CD4-positive, alpha-beta T cell (primary cell): ENCODE results near the gene APOC1. TPM values are rescaled to one million over a fixed set of nuclear protein-coding genes. Genes with fewer than 3 reads are reported as not detected.

Experiments
- ATAC-seq: fragments of 200-7000 bp; cut with Tn5 transposase; one replicate; pipeline ENCODE4 v1.10.0; 2022; ENCODE audit warnings: mild to moderate bottlenecking; ENCODE audit not compliant: poor library complexity
- CTCF ChIA-PET: fragments of 350-600 bp; sonication (Branson Sonifier 250); formaldehyde crosslinking; loops from one replicate; lab custom pipeline; 2021; ENCODE audit warnings: antibody characterized with exemption, inconsistent platforms; lab: Charles Lee
- POLR2A ChIA-PET: fragments of 350-600 bp; sonication (Branson Sonifier 250); formaldehyde crosslinking; loops from one replicate; lab custom pipeline; 2021; ENCODE audit warnings: antibody characterized with exemption, inconsistent platforms; lab: Charles Lee
- DNase-seq, 14 experiments: peaks; one replicate each; pipeline ENCODE4 v3.0.0-alpha.2; 2013 to 2020; ENCODE audit warnings: mixed read lengths in 2 of 14
- H3K27ac ChIP-seq, 2 donors: one replicate each; pipeline versions ENCODE4 v1.5.1 to v1.7.0; 2013; ENCODE audit warnings: low read length in 2 of 2, low read depth in 1 of 2, mild to moderate bottlenecking in 1 of 2
- H3K27me3 ChIP-seq, 2 experiments: 1 replicate in 1 of 2; 2 replicates in 1 of 2; pipeline versions ENCODE4 v1.6.1 to v1.7.0; 2013; ENCODE audit warnings: low read length in 2 of 2, control low read depth in 1 of 2, mild to moderate bottlenecking in 1 of 2, moderate library complexity in 1 of 2; ENCODE audit not compliant: insufficient read depth in 2 of 2, control insufficient read depth in 1 of 2
- H3K36me3 ChIP-seq: one replicate; pipeline ENCODE4 v1.6.1; 2013; ENCODE audit warnings: low read length, control low read depth; ENCODE audit not compliant: insufficient read depth
- H3K4me1 ChIP-seq: one replicate; pipeline ENCODE4 v1.6.1; 2013; ENCODE audit warnings: low read length, control low read depth; ENCODE audit not compliant: insufficient read depth
- H3K4me3 ChIP-seq: one replicate; pipeline ENCODE4 v1.5.1; 2013; ENCODE audit warnings: mild to moderate bottlenecking, low read length, moderate library complexity
- H3K9me3 ChIP-seq, 2 experiments: 1 replicate in 1 of 2; 2 replicates in 1 of 2; pipeline versions ENCODE4 v1.6.1 to v1.7.0; 2013; ENCODE audit warnings: low read length in 2 of 2, mild to moderate bottlenecking in 2 of 2, control low read depth in 1 of 2, moderate library complexity in 1 of 2; ENCODE audit not compliant: control insufficient read depth in 1 of 2, insufficient read depth in 1 of 2
- H3K27ac Mint-ChIP-seq: one replicate; pipeline ENCODE4 v1.8.0; 2020; ENCODE audit warnings: mixed read lengths
- H3K27me3 Mint-ChIP-seq: one replicate; pipeline ENCODE4 v1.8.0; 2021; ENCODE audit warnings: mixed read lengths
- H3K36me3 Mint-ChIP-seq: one replicate; pipeline ENCODE4 v1.8.0; 2021; ENCODE audit warnings: low read depth, mixed read lengths
- H3K4me1 Mint-ChIP-seq: one replicate; pipeline ENCODE4 v1.8.0; 2021; ENCODE audit warnings: low read depth, mixed read lengths
- H3K4me3 Mint-ChIP-seq: one replicate; pipeline ENCODE4 v1.8.0; 2020; ENCODE audit warnings: mild to moderate bottlenecking, mixed read lengths
- H3K9me3 Mint-ChIP-seq: one replicate; pipeline ENCODE4 v1.8.0; 2020; ENCODE audit warnings: mixed read lengths
- intact Hi-C, 2 experiments: fragments of 100-400 bp; cut with DNase I in 1 of 2; cut with micrococcal nuclease in 1 of 2; formaldehyde crosslinking; loops; one replicate each; pipeline versions ENCODE4 v1.15.1 to v1.9.0; 2023 to 2025; cut with DNase I, micrococcal nuclease
- total RNA-seq, 174 experiments: library from RNA in 2 of 174; stranded (reverse) in 2 of 174; gene quantifications; one replicate each; pipeline ENCODE4 v1.2.3 and lab custom pipeline; 2021 to 2026
- TF ChIP-seq, protein P1 (sequence below): fragments of 200-600 bp; IDR thresholded peaks from one replicate; pipeline ENCODE4 v1.8.0; 2022; ENCODE audit warnings: antibody characterized with exemption, mild to moderate bottlenecking

APOC1 gene
- total RNA-seq, 2 experiments from 2014 or later: not detected

DNA sequence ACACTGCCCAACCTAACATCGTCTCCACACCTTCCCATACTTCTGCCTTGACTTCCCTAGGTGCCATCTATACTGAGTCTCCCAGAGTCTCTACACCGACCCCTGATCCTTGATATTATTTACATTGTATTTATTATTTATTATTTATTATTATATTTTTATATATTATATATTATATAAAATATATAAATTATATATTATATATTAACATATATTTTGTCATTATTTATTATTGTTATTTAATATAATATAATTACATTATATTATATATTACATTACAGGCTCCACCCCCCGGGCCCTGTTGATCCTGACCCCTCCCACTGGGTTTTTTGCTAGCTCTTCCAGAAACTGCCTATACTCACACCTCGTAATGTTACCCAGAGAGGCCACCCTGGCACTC, 41.7 kb upstream of the APOC1 start:
- Mint-ChIP-seq H3K36me3 (no peaks in the 10 kb centered on the region), H3K4me1 (peaks cover 10% of the 10 kb centered on the region), H3K27ac (no peak overlapping the region), H3K4me3 (no peak overlapping the region), H3K27me3 (no peaks in the 10 kb centered on the region), H3K9me3 (no peaks in the 10 kb centered on the region)
- Histone ChIP-seq H3K4me1 (no peaks in the 10 kb centered on the region), H3K4me3 (no peak overlapping the region), H3K9me3 (no peaks in the 10 kb centered on the region), H3K27ac (no peak overlapping the region), H3K27me3 (no peaks in the 10 kb centered on the region), H3K36me3 (no peaks in the 10 kb centered on the region)
- CTCF ChIA-PET: interaction anchor here (1.5 kb wide), 1 partner anchor 149 kb away, joined by 3 read pairs; no protein-coding TSS in a partner anchor
- no peak for DNase-seq
- POLR2A ChIA-PET: no interaction called here
- TF ChIP-seq, protein P1, sequence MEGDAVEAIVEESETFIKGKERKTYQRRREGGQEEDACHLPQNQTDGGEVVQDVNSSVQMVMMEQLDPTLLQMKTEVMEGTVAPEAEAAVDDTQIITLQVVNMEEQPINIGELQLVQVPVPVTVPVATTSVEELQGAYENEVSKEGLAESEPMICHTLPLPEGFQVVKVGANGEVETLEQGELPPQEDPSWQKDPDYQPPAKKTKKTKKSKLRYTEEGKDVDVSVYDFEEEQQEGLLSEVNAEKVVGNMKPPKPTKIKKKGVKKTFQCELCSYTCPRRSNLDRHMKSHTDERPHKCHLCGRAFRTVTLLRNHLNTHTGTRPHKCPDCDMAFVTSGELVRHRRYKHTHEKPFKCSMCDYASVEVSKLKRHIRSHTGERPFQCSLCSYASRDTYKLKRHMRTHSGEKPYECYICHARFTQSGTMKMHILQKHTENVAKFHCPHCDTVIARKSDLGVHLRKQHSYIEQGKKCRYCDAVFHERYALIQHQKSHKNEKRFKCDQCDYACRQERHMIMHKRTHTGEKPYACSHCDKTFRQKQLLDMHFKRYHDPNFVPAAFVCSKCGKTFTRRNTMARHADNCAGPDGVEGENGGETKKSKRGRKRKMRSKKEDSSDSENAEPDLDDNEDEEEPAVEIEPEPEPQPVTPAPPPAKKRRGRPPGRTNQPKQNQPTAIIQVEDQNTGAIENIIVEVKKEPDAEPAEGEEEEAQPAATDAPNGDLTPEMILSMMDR: no peak
- no peak for ATAC-seq
- intact Hi-C loops: no loop called here

DNA sequence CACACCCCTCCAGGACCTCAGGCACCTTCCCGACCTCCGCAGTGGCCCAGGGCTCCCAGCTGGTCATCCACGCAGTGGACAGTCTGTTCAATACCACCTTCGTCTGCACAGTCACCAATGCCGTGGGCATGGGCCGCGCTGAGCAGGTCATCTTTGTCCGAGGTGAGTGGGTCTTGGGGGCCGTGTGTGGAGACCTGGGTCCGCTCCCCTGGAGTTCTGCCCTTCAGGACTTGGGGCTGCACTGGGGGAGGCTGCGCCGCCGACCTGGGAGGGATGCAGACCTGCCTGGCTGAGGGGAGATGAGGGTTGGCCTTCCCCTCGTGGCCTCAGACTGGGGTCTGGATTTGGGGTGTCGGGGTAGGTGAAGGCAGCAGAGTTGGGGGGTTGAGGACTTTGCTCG, 40.1 kb upstream of the APOC1 start:
- Mint-ChIP-seq H3K27ac (no peak overlapping the region), H3K36me3 (no peaks in the 10 kb centered on the region), H3K27me3 (no peaks in the 10 kb centered on the region), H3K4me1 (peaks cover 10% of the 10 kb centered on the region), H3K4me3 (no peak overlapping the region), H3K9me3 (no peaks in the 10 kb centered on the region)
- CTCF ChIA-PET: no interaction called here
- H3K9me3 ChIP-seq: no peaks in the 10 kb centered on the region
- H3K4me3 ChIP-seq: no peak overlapping the region
- H3K36me3 ChIP-seq: no peaks in the 10 kb centered on the region
- no peaks in the 10 kb centered on the region for H3K27me3 ChIP-seq
- H3K4me1 ChIP-seq: no peaks in the 10 kb centered on the region
- POLR2A ChIA-PET: no interaction called here
- TF ChIP-seq, protein P1: no peak
- DNase-seq (no peak), ATAC-seq (no peak)
- no peak overlapping the region for H3K27ac ChIP-seq
- intact Hi-C loops: no loop called here

DNA sequence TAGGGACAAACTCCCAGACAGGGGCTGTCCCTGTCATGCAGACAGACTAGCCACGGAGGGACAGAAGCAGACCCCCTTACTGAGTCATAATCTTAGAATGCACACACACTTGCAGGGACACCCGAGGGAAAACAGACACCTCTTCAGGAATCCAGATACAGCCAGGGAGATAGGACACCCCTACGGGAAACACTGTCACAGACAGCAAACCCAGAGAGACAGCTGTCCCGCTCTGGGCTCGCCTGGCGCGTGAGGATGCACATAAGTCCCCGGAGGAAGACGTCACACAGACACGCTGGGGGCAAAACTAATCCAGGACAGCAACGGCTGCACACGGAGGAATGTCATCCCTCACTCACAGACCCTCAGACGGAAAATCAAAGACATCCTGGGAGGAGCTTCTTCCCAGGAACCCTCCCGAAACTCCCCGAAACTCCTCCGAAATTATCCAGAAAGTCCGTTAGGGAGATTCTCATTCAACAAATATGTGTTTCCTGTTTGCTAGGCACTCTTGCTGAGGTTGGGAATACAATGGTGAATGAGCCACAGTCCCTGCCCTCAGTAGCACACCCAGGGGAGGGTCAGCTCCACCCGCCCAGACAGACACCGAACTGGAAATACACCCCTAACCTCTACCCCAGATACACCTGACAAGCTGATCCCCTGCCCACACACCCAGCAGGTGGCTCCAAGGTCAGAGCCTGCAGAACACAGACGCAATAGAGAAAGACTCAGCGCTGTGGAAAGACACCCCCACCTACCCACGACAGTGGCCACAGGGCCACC, 38.5 kb upstream of the APOC1 start:
- ATAC-seq: no peak
- H3K27me3 Mint-ChIP-seq: no peaks in the 10 kb centered on the region
- no peak overlapping the region for H3K27ac ChIP-seq
- TF ChIP-seq, protein P1: no peak
- no peaks in the 10 kb centered on the region for H3K27me3 ChIP-seq
- no peak for DNase-seq
- H3K9me3 Mint-ChIP-seq: no peaks in the 10 kb centered on the region
- no peaks in the 10 kb centered on the region for H3K9me3 ChIP-seq
- no peaks in the 10 kb centered on the region for H3K4me1 ChIP-seq
- intact Hi-C loops: no loop called here
- no peaks in the 10 kb centered on the region for H3K36me3 ChIP-seq
- H3K36me3 Mint-ChIP-seq: no peaks in the 10 kb centered on the region
- CTCF ChIA-PET: no interaction called here
- POLR2A ChIA-PET: no interaction called here
- no peak overlapping the region for H3K4me3 Mint-ChIP-seq
- H3K4me1 Mint-ChIP-seq: peaks cover 10% of the 10 kb centered on the region
- H3K4me3 ChIP-seq: no peak overlapping the region
- H3K27ac Mint-ChIP-seq: no peak overlapping the region
